Transverse colon (tissue), 4 donors: ENCODE results near the gene MYO1C. TPM values are rescaled to one million over a fixed set of nuclear protein-coding genes. Genes with fewer than 3 reads are reported as not detected.
A peak's percentile ranks its signal among the peaks of the same experiment; 100 is the strongest.

Source experiments
- DNase-seq: peaks from one replicate; pipeline ENCODE4 v3.0.0-alpha.2; 2019
- H3K27ac ChIP-seq, 4 donors: fragments of 200-600 bp; sonication (generic); 2 replicates each; pipeline ENCODE4 v1.5.1; 2016 to 2018; ENCODE audit warnings: inconsistent platforms in 4 of 4
- H3K27me3 ChIP-seq: fragments of 200-600 bp; sonication (generic); 2 replicates; pipeline ENCODE4 v1.5.1; 2017; ENCODE audit warnings: inconsistent platforms
- H3K36me3 ChIP-seq, 4 donors: fragments of 200-600 bp; sonication (generic); 2 replicates each; pipeline ENCODE4 v1.5.1; 2017 to 2019; ENCODE audit warnings: inconsistent platforms in 4 of 4
- H3K4me1 ChIP-seq, 4 donors: fragments of 200-600 bp; sonication (generic); 2 replicates each; pipeline ENCODE4 v1.5.1; 2017 to 2020; ENCODE audit warnings: inconsistent platforms in 4 of 4
- H3K4me3 ChIP-seq, 4 donors: fragments of 200-600 bp; sonication (generic); 1 replicate in 1 of 4; 2 replicates in 3 of 4; pipeline versions ENCODE4 v1.5.1 to v1.6.1; 2017 to 2019; ENCODE audit warnings: inconsistent platforms in 4 of 4
- H3K9me3 ChIP-seq, 2 donors: fragments of 200-600 bp; sonication (generic); 2 replicates each; pipeline ENCODE4 v1.5.1; 2017 to 2019; ENCODE audit warnings: inconsistent platforms in 2 of 2
- CTCF ChIP-seq, 5 experiments: fragments of 200-600 bp in 3 of 5; fragments of 450-650 bp in 2 of 5; sonication (generic) in 3 of 5; IDR thresholded peaks; 1 replicate in 2 of 5; 2 replicates in 3 of 5; pipeline ENCODE4 v1.5.1; 2016 to 2017; ENCODE audit warnings: antibody characterized with exemption in 5 of 5, inconsistent platforms in 3 of 5, mild to moderate bottlenecking in 2 of 5, moderate library complexity in 1 of 5
- EP300 ChIP-seq: sonication (generic); formaldehyde crosslinking; IDR thresholded peaks from one replicate; pipeline ENCODE4 v1.6.1; 2017; ENCODE audit warnings: antibody characterized with exemption, low read depth
- POLR2A ChIP-seq: fragments of 450-650 bp; IDR thresholded peaks from one replicate; pipeline ENCODE4 v1.6.1; 2016; ENCODE audit warnings: antibody characterized with exemption, mild to moderate bottlenecking, moderate library complexity
- POLR2AphosphoS5 ChIP-seq, 3 donors: sonication (generic); formaldehyde crosslinking; IDR thresholded peaks; one replicate each; pipeline ENCODE4 v1.6.1; 2016; ENCODE audit warnings: antibody characterized with exemption in 3 of 3
- WGBS, 2 donors: methylation state at CpG; one replicate each; pipeline ENCODE4 v1.1.5; 2018; ENCODE audit warnings: low coverage in 1 of 2; 5-methylcytosine and 5-hydroxymethylcytosine counted together
- in situ Hi-C, 4 donors: fragments of 200-750 bp; cut with MboI; loops; one replicate each; pipeline versions ENCODE4 v1.15.0 to v1.15.1; 2017; ENCODE audit warnings: low sequenced_read_pairs in 3 of 4, low pct_ligation_motif_present in 1 of 4, low pct_unique_long_range_greater_than_20kb in 1 of 4
- intact Hi-C: fragments of 100-400 bp; cut with DNase I; formaldehyde crosslinking; loops from one replicate; pipeline ENCODE4 v1.15.1; 2023; ENCODE audit warnings: low total_unique reads
- total RNA-seq, 4 donors: library from RNA; depleted of rRNA; stranded (reverse); fragments of >200 nt; gene quantifications; one replicate each; pipeline ENCODE4 v1.1.0, GENCODE V29; 2016

MYO1C gene
- total RNA-seq, 4 donors from 2014 or later: 163 to 456 (median 219) TPM

- peak overlapping the region; percentile 94 to 99 (median 98) for H3K27ac ChIP-seq
- in situ Hi-C loops: no loop called here
Measured at GRCh38 chr17:1490643-1491442, 1.6 kb downstream of the MYO1C start.

GRCh38 chr17:1488826-1489270 lies 3.6 kb downstream of the MYO1C start:
- 71 to 77% methylated on average over 3 to 7 of the region's 7 CpGs for WGBS, 2 donors
- no peaks in the 10 kb centered on the region for H3K9me3 ChIP-seq
- H3K27ac ChIP-seq: peak overlapping the region; percentile 94 to 99 (median 98)
- intact Hi-C loops: no loop called here
- no peaks in the 10 kb centered on the region for H3K36me3 ChIP-seq
- H3K27me3 ChIP-seq: no peaks in the 10 kb centered on the region
- peaks cover 47 to 82% (median 75%) of the 10 kb centered on the region in 4 donors for H3K4me1 ChIP-seq
- in situ Hi-C loops: no loop called here
- H3K4me3 ChIP-seq: peak overlapping the region in 2 of 4 donors; percentile 52 to 71
- DNase-seq: no peak
- TF ChIP-seq POLR2AphosphoS5 (IDR thresholded peaks at IDR 0.05) (no peak), CTCF (IDR thresholded peaks at IDR 0.05) (no peak), POLR2A (no peak), EP300 (no peak)

More at GRCh38 chr17:1490643-1491442, 1.6 kb downstream of the MYO1C start:
- Histone ChIP-seq H3K36me3 (peaks cover 0 to 2% (median 0%) of the 10 kb centered on the region in 4 donors), H3K4me3 (peak overlapping the region; percentile 65 to 80 (median 76)), H3K9me3 (no peaks in the 10 kb centered on the region), H3K4me1 (peaks cover 45 to 78% (median 70%) of the 10 kb centered on the region in 4 donors), H3K27me3 (no peaks in the 10 kb centered on the region)
- DNase-seq: peak; percentile 84
- WGBS, 2 donors: 0% methylated on average over 50 of the region's 52 CpGs; no CpG with 5 or more reads in 1 of the 2 donors
- intact Hi-C loops: no loop called here
- TF ChIP-seq EP300 (no peak), POLR2AphosphoS5 (IDR thresholded peaks at IDR 0.05) (peak; percentile 67 to 78 (median 70)), POLR2A (peak; percentile 72), CTCF (IDR thresholded peaks at IDR 0.05) (no peak)

- DNase-seq: peak; percentile 90
- Histone ChIP-seq H3K9me3 (no peaks in the 10 kb centered on the region), H3K4me1 (peaks cover 43 to 82% (median 71%) of the 10 kb centered on the region in 4 donors), H3K27ac (peak overlapping the region; percentile 94 to 99 (median 98)), H3K36me3 (no peaks in the 10 kb centered on the region), H3K27me3 (no peaks in the 10 kb centered on the region), H3K4me3 (peak overlapping the region; percentile 52 to 83 (median 63))
- intact Hi-C loops (no loop called here), in situ Hi-C loops (no loop called here)
- 18% methylated on average over 12 of the region's 72 CpGs; no CpG with 5 or more reads in 1 of the 2 donors for WGBS, 2 donors
- TF ChIP-seq EP300 (no peak), POLR2A (peak; percentile 53), POLR2AphosphoS5 (IDR thresholded peaks at IDR 0.05) (peak; percentile 41 to 62 (median 56)), CTCF (IDR thresholded peaks at IDR 0.05) (peak in 1 of 5 experiments; percentile 28)
Measured at GRCh38 chr17:1487939-1488825, 4.3 kb downstream of the MYO1C start.
